ENCODE results near the gene CYB5D1.

CYB5D1 gene

DNA sequence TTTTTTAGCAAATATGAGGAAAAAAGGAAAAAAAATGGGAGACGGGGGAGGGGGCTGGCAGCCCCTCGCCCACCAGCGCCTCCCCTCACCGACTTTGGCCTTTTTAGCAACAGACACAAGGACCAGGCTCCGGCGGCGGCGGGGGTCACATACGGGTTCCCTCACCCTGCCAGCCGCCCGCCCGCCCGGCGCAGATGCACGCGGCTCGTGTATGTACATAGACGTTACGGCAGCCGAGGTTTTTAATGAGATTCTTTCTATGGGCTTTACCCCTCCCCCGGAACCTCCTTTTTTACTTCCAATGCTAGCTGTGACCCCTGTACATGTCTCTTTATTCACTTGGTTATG, 4.1 kb upstream of the CYB5D1 start:
- TF ChIP-seq, protein P1, sequence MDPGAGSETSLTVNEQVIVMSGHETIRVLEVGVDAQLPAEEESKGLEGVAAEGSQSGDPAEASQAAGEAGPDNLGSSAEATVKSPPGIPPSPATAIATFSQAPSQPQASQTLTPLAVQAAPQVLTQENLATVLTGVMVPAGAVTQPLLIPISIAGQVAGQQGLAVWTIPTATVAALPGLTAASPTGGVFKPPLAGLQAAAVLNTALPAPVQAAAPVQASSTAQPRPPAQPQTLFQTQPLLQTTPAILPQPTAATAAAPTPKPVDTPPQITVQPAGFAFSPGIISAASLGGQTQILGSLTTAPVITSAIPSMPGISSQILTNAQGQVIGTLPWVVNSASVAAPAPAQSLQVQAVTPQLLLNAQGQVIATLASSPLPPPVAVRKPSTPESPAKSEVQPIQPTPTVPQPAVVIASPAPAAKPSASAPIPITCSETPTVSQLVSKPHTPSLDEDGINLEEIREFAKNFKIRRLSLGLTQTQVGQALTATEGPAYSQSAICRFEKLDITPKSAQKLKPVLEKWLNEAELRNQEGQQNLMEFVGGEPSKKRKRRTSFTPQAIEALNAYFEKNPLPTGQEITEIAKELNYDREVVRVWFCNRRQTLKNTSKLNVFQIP (CRISPR knock-in tag; IDR thresholded peaks at IDR 0.05; ENCODE audit: borderline replicate concordance, low read depth): no peak
- TF ChIP-seq, protein P2, sequence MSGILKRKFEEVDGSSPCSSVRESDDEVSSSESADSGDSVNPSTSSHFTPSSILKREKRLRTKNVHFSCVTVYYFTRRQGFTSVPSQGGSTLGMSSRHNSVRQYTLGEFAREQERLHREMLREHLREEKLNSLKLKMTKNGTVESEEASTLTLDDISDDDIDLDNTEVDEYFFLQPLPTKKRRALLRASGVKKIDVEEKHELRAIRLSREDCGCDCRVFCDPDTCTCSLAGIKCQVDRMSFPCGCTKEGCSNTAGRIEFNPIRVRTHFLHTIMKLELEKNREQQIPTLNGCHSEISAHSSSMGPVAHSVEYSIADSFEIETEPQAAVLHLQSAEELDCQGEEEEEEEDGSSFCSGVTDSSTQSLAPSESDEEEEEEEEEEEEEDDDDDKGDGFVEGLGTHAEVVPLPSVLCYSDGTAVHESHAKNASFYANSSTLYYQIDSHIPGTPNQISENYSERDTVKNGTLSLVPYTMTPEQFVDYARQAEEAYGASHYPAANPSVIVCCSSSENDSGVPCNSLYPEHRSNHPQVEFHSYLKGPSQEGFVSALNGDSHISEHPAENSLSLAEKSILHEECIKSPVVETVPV (CRISPR knock-in tag; IDR thresholded peaks at IDR 0.05): no peak
- no peak for TF ChIP-seq PPARA (CRISPR knock-in tag; IDR thresholded peaks at IDR 0.05; ENCODE audit: borderline replicate concordance)
- TF ChIP-seq RARB (CRISPR knock-in tag; IDR thresholded peaks at IDR 0.05): no peak
- no peak for TF ChIP-seq TCF4 (CRISPR knock-in tag; IDR thresholded peaks at IDR 0.05; ENCODE audit: borderline replicate concordance)
- no peak for TF ChIP-seq TOX (CRISPR knock-in tag; IDR thresholded peaks at IDR 0.05; ENCODE audit: borderline replicate concordance)
- no peak for TF ChIP-seq ZNF8 (CRISPR knock-in tag; IDR thresholded peaks at IDR 0.05)
- TF ChIP-seq CSDC2 (CRISPR knock-in tag; IDR thresholded peaks at IDR 0.05): no peak
- ATAC-seq: no peak

DNA sequence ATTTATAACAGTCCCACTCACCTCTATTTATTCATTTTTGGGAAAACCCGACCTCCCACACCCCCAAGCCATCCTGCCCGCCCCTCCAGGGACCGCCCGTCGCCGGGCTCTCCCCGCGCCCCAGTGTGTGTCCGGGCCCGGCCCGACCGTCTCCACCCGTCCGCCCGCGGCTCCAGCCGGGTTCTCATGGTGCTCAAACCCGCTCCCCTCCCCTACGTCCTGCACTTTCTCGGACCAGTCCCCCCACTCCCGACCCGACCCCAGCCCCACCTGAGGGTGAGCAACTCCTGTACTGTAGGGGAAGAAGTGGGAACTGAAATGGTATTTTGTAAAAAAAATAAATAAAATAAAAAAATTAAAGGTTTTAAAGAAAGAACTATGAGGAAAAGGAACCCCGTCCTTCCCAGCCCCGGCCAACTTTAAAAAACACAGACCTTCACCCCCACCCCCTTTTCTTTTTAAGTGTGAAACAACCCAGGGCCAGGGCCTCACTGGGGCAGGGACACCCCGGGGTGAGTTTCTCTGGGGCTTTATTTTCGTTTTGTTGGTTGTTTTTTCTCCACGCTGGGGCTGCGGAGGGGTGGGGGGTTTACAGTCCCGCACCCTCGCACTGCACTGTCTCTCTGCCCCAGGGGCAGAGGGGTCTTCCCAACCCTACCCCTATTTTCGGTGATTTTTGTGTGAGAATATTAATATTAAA, 3.6 kb upstream of the CYB5D1 start:
- TF ChIP-seq PPARA (CRISPR knock-in tag; IDR thresholded peaks at IDR 0.05; ENCODE audit: borderline replicate concordance): no peak
- TF ChIP-seq ZNF565 (CRISPR knock-in tag; conservative IDR thresholded peaks at IDR 0.05; ENCODE audit: low read depth): no peak
- TF ChIP-seq, protein P1 (CRISPR knock-in tag; IDR thresholded peaks at IDR 0.05; ENCODE audit: borderline replicate concordance, low read depth): no peak
- TF ChIP-seq ZC3H10 (CRISPR knock-in tag; IDR thresholded peaks at IDR 0.05): no peak
- TF ChIP-seq ISL1 (CRISPR knock-in tag; IDR thresholded peaks at IDR 0.05): no peak
- no peak for TF ChIP-seq ESRRG (CRISPR knock-in tag; IDR thresholded peaks at IDR 0.05)
- TF ChIP-seq, protein P3, sequence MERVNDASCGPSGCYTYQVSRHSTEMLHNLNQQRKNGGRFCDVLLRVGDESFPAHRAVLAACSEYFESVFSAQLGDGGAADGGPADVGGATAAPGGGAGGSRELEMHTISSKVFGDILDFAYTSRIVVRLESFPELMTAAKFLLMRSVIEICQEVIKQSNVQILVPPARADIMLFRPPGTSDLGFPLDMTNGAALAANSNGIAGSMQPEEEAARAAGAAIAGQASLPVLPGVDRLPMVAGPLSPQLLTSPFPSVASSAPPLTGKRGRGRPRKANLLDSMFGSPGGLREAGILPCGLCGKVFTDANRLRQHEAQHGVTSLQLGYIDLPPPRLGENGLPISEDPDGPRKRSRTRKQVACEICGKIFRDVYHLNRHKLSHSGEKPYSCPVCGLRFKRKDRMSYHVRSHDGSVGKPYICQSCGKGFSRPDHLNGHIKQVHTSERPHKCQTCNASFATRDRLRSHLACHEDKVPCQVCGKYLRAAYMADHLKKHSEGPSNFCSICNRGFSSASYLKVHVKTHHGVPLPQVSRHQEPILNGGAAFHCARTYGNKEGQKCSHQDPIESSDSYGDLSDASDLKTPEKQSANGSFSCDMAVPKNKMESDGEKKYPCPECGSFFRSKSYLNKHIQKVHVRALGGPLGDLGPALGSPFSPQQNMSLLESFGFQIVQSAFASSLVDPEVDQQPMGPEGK (CRISPR knock-in tag; IDR thresholded peaks at IDR 0.05; ENCODE audit: borderline replicate concordance): no peak
- TF ChIP-seq, protein P4, sequence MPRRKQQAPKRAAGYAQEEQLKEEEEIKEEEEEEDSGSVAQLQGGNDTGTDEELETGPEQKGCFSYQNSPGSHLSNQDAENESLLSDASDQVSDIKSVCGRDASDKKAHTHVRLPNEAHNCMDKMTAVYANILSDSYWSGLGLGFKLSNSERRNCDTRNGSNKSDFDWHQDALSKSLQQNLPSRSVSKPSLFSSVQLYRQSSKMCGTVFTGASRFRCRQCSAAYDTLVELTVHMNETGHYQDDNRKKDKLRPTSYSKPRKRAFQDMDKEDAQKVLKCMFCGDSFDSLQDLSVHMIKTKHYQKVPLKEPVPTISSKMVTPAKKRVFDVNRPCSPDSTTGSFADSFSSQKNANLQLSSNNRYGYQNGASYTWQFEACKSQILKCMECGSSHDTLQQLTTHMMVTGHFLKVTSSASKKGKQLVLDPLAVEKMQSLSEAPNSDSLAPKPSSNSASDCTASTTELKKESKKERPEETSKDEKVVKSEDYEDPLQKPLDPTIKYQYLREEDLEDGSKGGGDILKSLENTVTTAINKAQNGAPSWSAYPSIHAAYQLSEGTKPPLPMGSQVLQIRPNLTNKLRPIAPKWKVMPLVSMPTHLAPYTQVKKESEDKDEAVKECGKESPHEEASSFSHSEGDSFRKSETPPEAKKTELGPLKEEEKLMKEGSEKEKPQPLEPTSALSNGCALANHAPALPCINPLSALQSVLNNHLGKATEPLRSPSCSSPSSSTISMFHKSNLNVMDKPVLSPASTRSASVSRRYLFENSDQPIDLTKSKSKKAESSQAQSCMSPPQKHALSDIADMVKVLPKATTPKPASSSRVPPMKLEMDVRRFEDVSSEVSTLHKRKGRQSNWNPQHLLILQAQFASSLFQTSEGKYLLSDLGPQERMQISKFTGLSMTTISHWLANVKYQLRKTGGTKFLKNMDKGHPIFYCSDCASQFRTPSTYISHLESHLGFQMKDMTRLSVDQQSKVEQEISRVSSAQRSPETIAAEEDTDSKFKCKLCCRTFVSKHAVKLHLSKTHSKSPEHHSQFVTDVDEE (CRISPR knock-in tag; IDR thresholded peaks at IDR 0.05): no peak
- TF ChIP-seq TCF4 (CRISPR knock-in tag; IDR thresholded peaks at IDR 0.05; ENCODE audit: borderline replicate concordance): no peak
- no peak for TF ChIP-seq TOX (CRISPR knock-in tag; IDR thresholded peaks at IDR 0.05; ENCODE audit: borderline replicate concordance)
- no peak for TF ChIP-seq ZNF8 (CRISPR knock-in tag; IDR thresholded peaks at IDR 0.05)
- TF ChIP-seq RARB (CRISPR knock-in tag; IDR thresholded peaks at IDR 0.05): no peak
- TF ChIP-seq, protein P2 (CRISPR knock-in tag; IDR thresholded peaks at IDR 0.05): no peak
- TF ChIP-seq CSDC2 (CRISPR knock-in tag; IDR thresholded peaks at IDR 0.05): no peak
- no peak for TF ChIP-seq ZFP30 (CRISPR knock-in tag; IDR thresholded peaks at IDR 0.05)
- TF ChIP-seq ARNTL (CRISPR knock-in tag; IDR thresholded peaks at IDR 0.05; ENCODE audit: borderline replicate concordance, low read depth): no peak
- TF ChIP-seq ZFP3 (CRISPR knock-in tag; IDR thresholded peaks at IDR 0.05): no peak
- TF ChIP-seq SNAI2 (CRISPR knock-in tag; IDR thresholded peaks at IDR 0.05): no peak
- no peak for ATAC-seq

All from SK-N-SH treated with all-trans-retinoic acid at 6 μM for 48 hours (cell line).